Kidney tubule cell (primary cell): Measurements from ENCODE around the gene HSP90AA1.
"Not testable (repeated sequence)": the region's sequence is repeated elsewhere in the genome, so short reads cannot be mapped to it uniquely, and the experiment has no call there.

ENCODE experiments used
- DNase-seq: peaks from one replicate; pipeline ENCODE4 v3.0.0-alpha.2; 2018; ENCODE audit warnings: low spot score

The HSP90AA1 gene

GRCh38 chr14:102094101-102094500, 7.3 kb upstream of the HSP90AA1 start:
- DNase-seq, result no peak

- no peak for DNase-seq
Observed at GRCh38 chr14:102092806-102093205, 6.0 kb upstream of the HSP90AA1 start.

- DNase-seq, result no peak
Observed at GRCh38 chr14:102090713-102091112, 3.9 kb upstream of the HSP90AA1 start.

GRCh38 chr14:102089621-102090343, 2.9 kb upstream of the HSP90AA1 start:
- DNase-seq, result no peak

GRCh38 chr14:102088012-102088792, 1.4 kb upstream of the HSP90AA1 start:
- DNase-seq, result peak; percentile 58

GRCh38 chr14:102087762-102088011, 843 bp upstream of the HSP90AA1 start:
- no peak for DNase-seq

GRCh38 chr14:102086709-102086971, 204 bp downstream of the HSP90AA1 start:
- DNase-seq, result no peak

- peak; percentile 68 for DNase-seq
Observed at GRCh38 chr14:102085948-102086708, 716 bp downstream of the HSP90AA1 start.

- no peak for DNase-seq
Observed at GRCh38 chr14:102085488-102085887, 1.4 kb downstream of the HSP90AA1 start.

- no peak for DNase-seq
Observed at GRCh38 chr14:102084931-102085330, 1.9 kb downstream of the HSP90AA1 start.

- not testable (repeated sequence) for DNase-seq
Observed at GRCh38 chr14:102084522-102084921, 2.3 kb downstream of the HSP90AA1 start.

- no peak for DNase-seq
Observed at GRCh38 chr14:102081231-102082080, 5.4 kb downstream of the HSP90AA1 start.

- DNase-seq, result no peak
Observed at GRCh38 chr14:102080183-102081080, 6.4 kb downstream of the HSP90AA1 start.

GRCh38 chr14:102079700-102079979, 7.2 kb downstream of the HSP90AA1 start:
- no peak for DNase-seq

- no peak for DNase-seq
Observed at GRCh38 chr14:102078831-102079699, 7.8 kb downstream of the HSP90AA1 start.

GRCh38 chr14:102078361-102078791, 8.5 kb downstream of the HSP90AA1 start:
- DNase-seq, result not testable (repeated sequence)

- no peak for DNase-seq
Observed at GRCh38 chr14:102077382-102077709, 9.5 kb downstream of the HSP90AA1 start.

GRCh38 chr14:102075155-102075554, 11.7 kb downstream of the HSP90AA1 start:
- DNase-seq, result no peak

GRCh38 chr14:102074415-102074964, 12.4 kb downstream of the HSP90AA1 start:
- no peak for DNase-seq

GRCh38 chr14:102071283-102071998, 15.4 kb downstream of the HSP90AA1 start:
- DNase-seq, result peak; percentile 81
